Stimulated activated CD8-positive, alpha-beta memory T cell treated with anti-CD3 and anti-CD28 coated beads, Interleukin-2, amount 100 ng/mL, for 1 hour (primary cell): ENCODE measurements around the gene SLC29A3.

Source experiments
- DNase-seq, 2 donors: peaks; one replicate each; pipeline ENCODE4 v3.0.0-alpha.2; 2020; ENCODE audit warnings: low read depth in 2 of 2

The SLC29A3 gene

DNA sequence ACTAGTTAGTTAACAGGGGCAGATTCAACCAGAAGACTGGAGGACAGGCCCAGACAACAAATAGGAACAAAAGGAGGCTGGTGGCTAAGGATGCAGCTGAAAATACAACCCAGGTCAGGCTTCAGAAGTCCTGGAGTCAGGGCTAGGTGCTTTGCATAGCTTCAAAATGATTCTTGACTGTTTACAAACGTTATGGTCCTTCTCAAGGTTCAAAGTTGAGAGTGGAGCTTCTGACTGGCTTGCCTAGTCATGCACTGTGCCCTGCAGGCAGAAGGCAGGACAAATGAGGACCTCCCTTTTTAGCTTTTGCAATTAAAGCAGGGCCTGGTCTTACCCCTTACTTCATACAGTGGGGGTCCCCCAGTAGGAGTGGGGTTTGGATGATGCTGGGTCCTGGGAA is 73.2 kb downstream of the SLC29A3 start:
- DNase-seq, result no peak

DNA sequence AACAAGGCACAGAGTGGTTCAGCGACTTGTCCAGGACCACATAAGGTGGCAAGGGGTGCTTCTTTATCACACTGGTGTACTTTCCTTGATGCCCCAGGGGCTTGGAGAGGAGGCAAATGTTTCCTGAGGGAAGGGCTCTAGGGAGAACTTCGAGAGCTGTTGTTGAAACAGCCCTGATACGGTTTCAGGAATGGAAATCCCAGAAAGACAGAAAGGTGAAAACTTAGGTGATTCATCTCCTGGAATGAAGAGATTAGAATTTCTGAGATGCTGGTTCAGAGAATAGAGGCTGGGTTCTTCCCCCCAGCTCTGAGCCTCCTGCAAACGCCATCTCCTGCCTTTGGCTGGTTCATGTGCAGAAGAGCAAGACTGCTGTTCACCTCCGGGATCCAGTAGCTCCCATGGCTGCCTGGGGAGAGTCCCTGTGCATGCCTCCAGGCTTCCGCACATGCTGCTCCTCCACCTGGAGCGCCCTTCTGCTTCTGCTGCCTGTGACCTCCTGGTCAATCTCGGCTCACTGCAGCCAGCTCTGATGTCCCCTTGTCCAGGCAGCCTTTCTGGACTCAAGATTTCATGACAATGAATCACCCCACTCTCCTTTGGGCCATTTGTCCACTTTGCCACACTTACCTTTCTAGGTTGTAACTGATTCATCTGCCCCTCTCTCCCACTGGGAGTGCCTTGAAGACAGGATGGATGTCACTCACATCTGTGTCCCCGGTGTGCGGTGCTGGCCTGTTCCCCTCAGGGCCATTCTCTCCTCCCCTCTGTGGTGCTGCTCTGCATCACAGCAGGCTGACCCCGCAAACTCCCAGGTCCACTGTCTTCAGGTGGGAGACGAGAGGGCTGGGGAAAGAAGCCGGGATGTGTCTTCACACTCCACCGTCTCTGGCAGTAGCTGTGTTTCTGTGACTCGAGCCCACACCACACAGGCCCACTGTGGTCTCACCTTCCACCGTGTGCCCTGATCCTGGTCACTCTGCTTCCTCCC is 74.0 kb downstream of the SLC29A3 start:
- DNase-seq, result no peak

DNA sequence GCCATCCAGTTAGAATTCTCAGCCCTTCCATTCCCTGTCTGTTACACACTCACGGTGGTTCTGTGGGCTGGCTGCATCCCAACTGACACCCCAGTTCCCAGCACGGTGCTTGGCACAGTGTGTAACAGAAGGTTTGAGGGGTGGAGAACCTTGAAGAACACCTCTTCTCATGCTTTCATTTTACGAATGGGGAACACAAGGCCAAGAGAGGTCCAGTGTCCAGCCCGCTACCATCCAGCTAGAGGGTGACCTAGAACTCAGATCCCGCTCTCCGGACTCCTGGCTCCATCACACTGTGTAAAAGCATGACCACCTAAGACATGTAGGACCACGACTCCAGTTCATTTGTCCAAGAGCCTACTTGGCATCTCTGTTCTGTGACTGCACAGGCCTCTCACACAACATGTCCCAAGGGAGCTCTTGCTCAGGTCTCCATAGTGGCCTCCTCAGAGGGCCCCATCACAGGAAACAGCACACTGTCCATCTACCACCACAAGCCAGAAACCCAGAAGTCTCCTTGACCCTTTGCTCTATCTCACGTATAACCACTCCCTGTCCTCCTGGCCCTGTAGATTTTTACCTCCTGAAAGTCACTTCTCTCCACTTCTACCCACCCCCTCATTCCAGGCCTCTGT is 74.9 kb downstream of the SLC29A3 start:
- DNase-seq, result no peak

DNA sequence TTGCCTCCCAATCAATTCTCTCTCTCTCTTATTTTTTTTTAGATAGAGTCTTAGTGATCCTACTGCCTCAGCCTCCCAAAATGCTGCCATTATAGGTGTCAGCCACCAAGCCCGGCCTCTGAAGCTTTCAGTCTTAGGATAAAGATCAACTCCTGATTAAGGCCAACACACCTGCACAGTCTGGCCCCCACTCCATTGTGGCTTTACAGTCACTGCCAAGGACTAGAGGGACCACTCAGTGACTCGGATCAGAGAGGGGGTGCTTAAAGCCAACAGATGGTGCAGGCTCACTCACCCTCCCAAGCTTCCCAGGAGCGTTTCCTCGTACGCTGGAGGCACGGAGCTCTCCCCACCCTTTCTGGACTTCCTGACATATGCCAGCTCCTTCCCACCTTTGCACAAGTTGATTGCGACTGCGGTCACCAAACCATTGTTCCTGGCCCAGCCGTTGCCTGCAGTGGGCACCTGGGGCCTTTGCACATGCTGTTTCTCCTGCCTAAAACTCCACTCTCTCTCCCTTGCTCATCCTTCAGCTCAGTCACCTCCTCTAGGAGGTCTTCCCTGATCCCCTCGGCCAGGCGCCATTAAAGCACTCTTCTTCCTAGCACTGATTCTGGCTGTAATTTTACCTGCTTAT is 76.0 kb downstream of the SLC29A3 start:
- DNase-seq, result no peak

DNA sequence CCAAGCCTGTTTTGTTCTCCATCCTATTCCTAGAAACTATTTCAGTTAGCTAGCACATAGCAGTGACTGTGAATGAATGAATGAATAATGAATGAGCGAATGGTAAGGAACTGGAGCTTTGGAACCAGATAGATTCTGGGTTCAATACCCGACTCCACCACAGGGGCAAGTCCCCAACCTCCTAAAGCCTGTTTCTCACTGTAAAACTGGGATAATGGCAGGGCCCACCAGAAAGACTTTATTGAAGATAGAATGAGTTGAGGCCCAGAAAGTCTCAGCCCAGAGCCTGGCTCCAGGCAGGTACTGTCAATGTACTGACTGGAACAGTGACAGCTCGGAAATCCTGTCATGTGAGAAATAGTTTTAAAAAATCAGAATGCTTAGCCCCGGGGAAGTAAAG is 76.6 kb downstream of the SLC29A3 start:
- DNase-seq, result no peak

DNA sequence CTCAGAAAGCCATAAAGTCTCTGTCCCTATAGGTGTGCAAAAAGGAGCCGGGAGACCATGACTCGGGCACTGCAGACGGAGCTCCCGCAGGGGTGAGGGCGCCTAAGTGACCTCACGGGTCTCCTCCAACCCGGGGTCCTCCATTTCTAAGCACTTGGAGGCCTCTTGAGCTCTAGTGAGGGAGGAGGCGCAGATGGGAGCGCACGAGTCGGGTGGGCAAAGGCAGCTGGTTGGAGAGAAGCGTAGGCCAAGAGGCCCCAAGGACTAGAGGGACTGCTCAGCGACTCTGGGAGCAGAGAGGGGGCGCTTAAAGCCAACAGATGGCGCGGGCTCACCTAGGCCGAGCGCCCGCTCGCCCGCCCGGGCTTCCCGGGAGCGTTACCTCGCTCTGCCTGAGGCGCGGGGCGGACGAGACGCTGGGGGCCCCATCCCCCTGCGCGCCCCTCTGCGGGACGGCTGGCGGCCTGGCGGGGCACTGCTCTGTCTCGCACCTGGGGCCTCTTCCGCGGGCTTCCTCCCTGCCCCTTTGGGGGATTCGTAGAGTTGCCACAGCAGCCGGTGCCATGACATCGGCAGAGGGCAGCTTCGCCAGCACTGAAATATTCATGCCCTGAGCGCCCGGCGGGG is 77.1 kb downstream of the SLC29A3 start:
- DNase-seq, result no peak

DNA sequence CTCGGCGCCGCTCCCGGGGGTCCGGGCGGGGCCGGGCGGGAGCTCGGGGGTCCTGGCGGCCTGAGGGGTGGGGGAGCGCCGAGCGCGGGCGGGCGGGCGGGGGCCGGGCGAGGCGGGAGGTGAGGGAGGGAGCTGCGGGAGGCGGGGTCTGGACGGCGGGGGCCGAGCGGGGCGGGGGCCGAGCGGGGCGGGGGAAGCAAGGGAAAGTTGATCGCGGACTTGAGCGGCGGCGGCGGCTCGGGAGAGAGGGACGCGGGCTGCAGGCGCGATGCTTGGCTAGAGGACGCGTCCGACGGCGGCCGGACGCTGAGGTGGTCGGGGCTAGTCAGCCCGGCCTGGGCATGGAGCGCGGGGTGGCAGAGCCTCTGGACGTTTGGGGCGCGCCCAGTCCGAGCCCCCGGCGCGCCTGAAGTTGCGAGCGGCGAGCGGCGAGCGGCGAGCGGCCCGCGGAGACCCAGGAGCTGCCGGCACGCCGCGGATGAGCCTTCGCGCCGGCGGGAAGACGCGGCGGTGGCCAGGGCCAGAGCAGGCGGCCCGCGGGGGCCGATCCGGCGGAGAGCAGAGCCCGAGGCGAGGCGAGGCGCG is 77.7 kb downstream of the SLC29A3 start, which contains the start of gene CDH23:
Gene CDH23, plus strand, starts transcription at position 210 of the 585 bp plus-strand sequence. CDS start 42,912 bp downstream, outside the sequence.
- no peak for DNase-seq

DNA sequence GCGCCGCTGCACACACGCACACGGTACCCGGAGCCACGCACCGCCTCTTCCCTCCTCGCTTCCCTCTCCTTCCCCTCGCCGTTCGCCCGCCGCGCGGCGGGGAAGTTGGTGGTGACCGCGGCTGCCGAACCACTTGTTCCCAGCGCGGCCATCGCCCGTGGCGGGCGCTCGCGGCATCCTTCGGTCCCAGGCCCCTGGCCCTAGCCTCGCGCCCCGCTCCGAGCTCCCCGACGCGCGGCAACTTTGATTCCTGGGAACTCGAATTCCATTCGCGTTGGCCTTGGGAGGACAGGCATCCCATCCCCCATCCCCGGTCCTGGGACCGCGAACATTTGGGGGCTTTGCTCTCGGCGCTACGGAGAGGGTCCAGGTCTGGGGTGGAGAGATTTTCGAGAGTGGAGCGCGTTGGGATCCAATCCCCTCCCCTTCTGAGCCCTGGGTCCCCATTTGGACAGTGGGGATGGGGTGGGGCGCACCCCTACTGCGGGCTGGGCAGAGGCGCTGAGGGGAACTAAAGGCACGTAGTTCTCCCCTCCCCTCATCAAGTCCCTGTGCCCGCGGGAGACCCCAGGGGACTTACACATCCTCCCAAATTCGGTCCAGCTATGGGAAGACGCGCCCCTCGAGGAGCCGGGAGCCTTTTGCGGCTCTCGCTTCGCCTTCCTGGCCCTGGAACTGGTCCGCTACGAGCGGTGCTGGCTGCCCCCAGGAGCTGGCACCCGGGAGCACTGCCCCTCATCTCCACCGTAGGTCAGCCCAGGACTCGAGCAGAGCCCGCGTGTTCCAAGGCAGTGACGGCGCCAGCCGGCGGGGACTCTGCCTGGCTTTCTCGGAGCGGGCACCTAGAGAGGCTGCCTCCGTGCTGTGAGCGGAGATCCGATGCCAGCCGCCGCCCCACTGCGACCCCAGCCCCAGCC is 78.5 kb downstream of the SLC29A3 start:
- no peak for DNase-seq

DNA sequence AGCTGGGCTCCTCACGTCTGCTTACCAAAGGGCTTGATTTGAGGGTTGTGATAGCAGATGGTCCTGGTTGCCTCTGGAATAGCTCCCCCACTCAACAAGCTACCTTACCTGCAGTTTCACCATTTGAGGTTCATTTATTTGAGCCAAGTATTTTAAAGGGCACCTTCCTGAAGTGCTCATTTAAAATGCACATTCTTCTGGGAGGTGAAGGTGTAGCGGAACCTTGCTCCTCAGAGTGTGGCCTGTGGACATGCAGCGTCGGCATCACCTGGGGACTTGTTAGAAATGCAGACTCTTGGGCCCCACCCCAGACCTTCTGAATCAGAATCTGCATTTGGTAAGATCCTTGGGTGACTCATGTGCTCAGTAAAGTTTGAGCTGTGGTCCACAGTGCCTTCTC is 79.9 kb downstream of the SLC29A3 start:
- no peak for DNase-seq

DNA sequence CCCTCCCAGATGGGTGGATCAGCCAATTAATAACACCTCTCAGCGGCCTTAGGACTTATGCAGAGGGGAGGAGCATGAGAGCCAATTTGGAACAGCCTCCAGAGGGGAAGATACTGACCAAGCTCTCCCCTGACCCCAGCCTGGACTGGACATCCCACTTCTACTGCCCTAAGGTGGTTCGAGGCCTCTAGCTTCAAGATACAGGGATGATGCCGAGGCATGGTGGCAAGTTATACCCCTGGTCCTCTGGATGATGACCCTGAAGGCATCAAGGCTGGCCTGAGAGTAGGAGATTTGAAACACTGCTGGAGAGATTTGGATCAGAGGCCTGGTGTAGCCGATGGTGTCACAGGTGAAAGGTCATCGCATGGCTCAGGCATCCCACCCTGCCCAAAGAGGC is 80.9 kb downstream of the SLC29A3 start:
- no peak for DNase-seq

DNA sequence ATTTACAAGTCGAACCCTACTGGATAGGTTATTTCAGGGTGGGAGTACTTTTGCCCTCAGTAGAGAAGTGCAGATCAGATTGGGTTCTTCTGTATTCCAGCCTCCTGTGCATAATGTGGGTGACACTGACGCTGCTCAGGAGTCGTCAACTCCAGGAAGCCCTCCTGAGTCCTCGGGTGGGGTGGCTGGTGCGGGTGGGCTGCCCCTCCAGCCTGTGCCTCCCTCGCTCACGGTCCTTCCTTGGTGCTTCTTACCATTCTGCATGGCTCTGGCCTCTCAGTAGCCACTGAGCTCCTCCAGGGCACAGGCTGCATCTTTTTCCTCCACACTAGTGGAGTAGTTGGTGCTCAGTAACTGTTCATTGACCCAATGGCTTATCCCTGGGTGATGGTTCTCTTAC is 82.0 kb downstream of the SLC29A3 start:
- no peak for DNase-seq

DNA sequence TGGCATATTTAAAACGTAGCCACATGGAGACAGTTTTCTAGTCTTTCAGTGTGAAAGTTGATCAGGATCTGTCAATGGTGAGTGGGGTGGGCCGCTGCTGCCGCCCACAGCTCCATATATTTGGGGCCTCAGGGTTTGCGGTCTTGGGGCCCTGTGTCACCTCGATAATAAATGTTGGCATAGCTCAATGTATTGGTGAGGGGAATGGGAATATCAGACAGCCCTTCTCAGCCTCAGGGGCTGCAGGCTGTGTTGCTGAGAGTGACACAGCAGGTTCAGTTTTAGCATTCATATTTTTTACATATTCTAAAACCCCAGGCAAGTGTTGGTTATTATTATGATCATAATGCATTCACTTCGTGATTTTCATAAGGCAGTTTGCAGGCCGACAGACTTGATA is 82.9 kb downstream of the SLC29A3 start:
- no peak for DNase-seq

DNA sequence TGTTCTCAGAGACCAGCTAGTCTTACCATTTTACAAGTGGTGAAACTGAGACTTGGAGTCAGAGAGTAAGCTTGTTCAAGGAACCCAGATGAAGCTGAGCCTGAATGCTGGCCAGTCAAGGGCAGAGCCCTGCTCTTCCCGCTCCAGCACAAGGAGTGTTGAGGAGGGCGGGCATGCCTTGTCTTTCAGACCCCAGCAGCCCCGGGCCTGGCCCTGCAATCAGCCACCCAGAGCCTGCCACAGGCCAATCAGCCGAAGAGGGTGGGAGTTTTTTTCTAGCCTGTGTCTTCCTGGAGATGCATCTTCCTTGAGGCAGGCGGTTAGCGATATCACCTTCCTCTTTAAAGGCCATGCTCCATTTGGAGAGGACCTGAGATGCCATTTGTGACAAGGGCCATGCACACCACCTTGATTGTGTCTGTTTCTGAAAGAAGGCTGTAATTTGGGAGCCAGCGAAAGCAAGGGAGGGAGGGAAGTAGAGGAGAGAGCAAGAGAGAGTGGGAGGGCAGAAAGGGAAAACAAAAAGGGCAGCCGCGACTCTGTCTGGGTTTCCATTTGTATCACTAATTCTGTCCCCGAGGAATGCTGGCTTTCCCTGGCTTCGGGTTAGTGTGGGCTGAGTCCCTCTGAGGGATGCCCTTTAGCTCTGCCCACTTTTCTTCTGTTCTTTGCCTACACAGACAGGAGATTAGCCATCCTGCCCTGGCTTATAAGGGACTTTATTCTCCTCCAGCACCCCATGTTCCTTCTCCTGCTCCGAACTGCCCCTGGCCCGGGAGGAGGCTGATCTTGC is 85.6 kb downstream of the SLC29A3 start:
- DNase-seq, result no peak

DNA sequence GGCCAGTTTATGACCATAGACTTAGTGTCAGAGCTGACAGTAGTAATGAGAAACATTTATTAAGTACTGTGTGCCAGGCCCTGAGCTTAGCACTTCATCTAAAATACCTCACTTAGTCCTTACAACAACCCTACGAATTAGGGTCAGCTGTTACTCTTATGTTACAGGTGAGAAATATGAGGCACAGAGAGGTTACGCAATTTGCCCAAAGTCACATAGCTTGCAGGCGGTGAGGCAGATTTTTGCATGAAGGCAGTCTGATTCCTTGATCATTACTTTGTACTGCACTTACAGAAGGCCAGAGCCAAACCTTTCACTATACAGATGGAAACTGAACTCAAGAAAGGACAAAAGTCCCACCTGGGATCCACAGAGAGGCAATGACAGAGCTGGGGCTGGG is 87.8 kb downstream of the SLC29A3 start:
- DNase-seq, result no peak

DNA sequence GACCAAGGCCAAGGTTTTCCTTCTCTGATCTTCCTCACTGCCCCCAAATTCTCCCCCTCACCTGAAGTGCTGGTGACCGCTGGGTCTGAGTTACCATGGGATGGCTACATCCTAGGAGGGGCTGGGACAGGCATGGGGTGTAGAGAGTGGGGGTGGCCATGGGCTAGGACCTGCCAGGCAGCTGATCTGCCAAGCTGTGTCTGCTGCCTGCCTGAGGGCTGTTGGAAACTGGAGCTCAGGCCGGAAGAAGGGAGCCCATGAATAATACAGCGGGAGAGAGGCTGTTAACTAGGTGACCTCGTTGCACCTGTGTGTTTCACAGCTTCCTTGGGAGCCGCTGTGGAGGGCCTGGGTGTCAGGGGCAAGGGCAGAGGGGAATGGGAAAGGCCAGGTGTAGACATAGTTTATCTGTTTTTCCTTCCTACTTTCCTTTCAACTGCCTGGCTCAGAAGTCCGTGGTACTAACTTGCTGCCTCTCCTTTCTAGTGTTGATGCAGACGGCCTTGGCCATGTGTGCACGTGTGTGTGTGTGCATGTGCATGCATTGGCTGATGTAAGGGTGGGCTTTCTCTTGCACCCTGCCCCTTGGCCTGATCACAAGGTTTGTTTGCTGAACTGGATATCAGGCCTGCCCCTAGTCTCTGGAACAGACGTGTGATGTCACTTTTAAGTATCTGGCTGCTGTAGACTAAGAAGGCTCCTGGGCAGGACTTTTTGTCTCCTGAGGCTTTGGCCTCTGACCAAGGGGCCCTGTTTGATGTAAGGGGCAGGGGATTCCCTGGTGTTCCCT is 89.6 kb downstream of the SLC29A3 start:
- DNase-seq, result no peak

DNA sequence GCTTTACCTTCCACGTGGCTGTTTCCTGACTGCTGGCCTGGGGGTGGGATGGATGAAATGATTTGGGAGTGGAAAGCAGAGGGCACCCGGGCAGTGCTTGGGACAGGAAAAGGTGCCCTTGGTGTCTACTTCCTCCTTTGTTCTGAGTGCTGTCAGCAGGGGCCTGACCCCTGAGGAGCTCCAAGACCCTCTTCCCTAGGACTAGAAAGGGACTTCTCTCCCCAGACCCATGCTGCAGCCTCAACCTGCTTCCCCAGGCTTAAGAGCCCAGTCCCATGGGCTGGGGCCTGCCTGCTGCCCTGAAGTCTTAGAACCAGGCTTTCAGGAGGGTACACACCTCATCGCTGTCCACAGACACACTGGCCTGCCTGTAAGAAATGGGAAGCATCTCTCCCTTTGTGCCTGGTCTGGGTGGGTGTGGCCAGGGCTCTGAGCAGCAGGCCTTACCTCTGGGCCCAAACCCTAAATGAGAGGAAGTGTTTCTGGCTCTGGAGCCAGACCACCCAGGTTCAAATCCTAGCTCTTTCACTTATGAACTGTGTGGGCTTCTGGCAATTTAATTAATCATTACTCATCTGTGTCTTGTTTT is 90.6 kb downstream of the SLC29A3 start:
- DNase-seq, result no peak
